Measurements from ENCODE around the gene DNMT3A. TPM values are rescaled to one million over a fixed set of nuclear protein-coding genes. Genes with fewer than 3 reads are reported as not detected.

Gene DNMT3A
- total and polyA plus RNA-seq, 2 of the 8 experiments (the other 6 are each of a cell fraction or from before 2014, with no cell fraction given) = 33.6 to 178 TPM

DNA sequence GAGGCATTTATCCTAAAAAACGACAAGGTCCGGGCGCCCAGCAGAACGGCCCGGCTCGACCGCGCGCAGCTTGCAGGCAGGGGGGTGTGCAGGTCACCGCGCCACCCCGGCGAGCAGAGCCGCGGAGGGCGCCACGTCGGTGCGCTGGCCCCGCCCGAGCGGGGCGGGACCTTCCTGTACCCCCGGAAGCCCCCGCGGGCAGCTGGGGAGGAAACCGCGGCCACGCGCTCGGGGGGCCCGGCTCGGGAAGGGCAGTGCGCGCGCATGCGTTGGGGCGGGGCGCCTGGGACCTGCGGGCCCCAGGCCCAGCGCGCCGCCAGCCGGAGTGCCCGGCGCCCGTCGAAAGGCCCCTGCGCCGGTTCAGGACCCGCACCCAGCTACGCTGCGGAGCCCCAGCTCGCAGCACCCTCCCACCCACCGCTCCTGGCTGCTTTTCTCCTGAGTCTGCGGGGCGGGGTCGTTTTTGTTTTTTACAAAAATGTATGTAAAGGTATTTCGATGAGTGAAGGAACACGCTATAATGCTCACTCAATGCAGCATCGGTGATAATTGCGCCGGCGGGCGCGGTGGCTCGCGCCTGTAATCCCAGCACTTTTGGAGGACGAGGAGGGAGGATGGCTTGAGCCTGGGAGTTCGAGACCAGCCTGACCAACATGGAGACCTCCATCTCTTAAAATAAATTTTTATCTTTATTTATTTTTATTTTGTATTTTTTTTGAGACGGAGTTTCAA, 125.6 kb downstream of the DNMT3A start:
- no peak overlapping the region for H2AK5ac ChIP-seq (ENCODE audit: low read depth, low read length)
- H3K14ac ChIP-seq (ENCODE audit: insufficient read length) = no peak overlapping the region
- peak overlapping the region; percentile 83; the same call in 1 of the 2 replicates for H3K18ac ChIP-seq (ENCODE audit: extremely low read depth, low read length)
- no peaks in the 10 kb centered on the region for H3K36me3 ChIP-seq (ENCODE audit: control insufficient read depth in 2 of 4, insufficient read depth in 4 of 4, low read length in 3 of 4)
- no peak overlapping the region for H2BK20ac ChIP-seq (ENCODE audit: low read length)
- H3K79me2 ChIP-seq (ENCODE audit: control insufficient read depth in 1 of 2, insufficient read depth in 2 of 2, low read length in 2 of 2) = no peaks in the 10 kb centered on the region
- peak overlapping the region; percentile 33 for H3K56ac ChIP-seq (replicated peaks; ENCODE audit: insufficient read length, low read depth, low read length)
- peak overlapping the region; percentile 77; the same call in 1 of the 2 replicates for H4K8ac ChIP-seq (ENCODE audit: extremely low read depth, insufficient read depth, low read length)
- peaks cover 0 to 1% of the 10 kb centered on the region in 2 experiments for H4K20me1 ChIP-seq (replicated peaks in 1 of 2; ENCODE audit: control insufficient read depth in 1 of 2, insufficient read depth in 2 of 2, low read length in 2 of 2)
- WGBS, 2 experiments (ENCODE audit: extremely low coverage in 1 of 2, insufficient coverage in 1 of 2, insufficient read length in 1 of 2, insufficient replicate concordance in 2 of 2, low coverage in 1 of 2, low lambda C conversion rate in 2 of 2, missing lambda C conversion rate in 1 of 2) = 7% methylated on average over 60 of the region's 71 CpGs; no CpG with 5 or more reads in 1 of the 2 experiments
- DNase-seq (ENCODE audit: low read depth in 1 of 2, low spot score in 2 of 2) (peak; percentile 59 to 93), FAIRE-seq (no peak)
- peak overlapping the region; percentile 30 to 80 (median 46) for H3K4me3 ChIP-seq (ENCODE audit: extremely low read depth in 1 of 4, insufficient read depth in 2 of 4, low read depth in 3 of 4, low read length in 4 of 4)
- H3K27ac ChIP-seq (ENCODE audit: low read depth, low read length) = no peak overlapping the region
- H3K4me1 ChIP-seq (replicated peaks in 1 of 4; ENCODE audit: control insufficient read depth in 3 of 4, insufficient read depth in 4 of 4, low read length in 3 of 4) = peaks cover 0 to 4% (median 2%) of the 10 kb centered on the region in 4 experiments; a peak in 3 of 7 replicates
- no peak overlapping the region for H4K91ac ChIP-seq (replicated peaks; ENCODE audit: insufficient read length, low read length)
- peak overlapping the region; percentile 35; the same call in 1 of the 2 replicates for H2BK5ac ChIP-seq (ENCODE audit: low read depth, low read length)
- ChIA-PET CTCF (ENCODE audit: partially characterized antibody) (interaction anchor here (0.7 to 5.2 kb wide), 4 partner anchors 8 to 23 kb away, joined by 3 to 34 read pairs (median 3); no protein-coding TSS in a partner anchor), POLR2A (ENCODE audit: partially characterized antibody) (interaction anchor here (0.7 to 2.4 kb wide), 5 partner anchors 9 to 94 kb away, joined by 3 to 12 read pairs (median 8); no protein-coding TSS in a partner anchor)
- H2BK12ac ChIP-seq (ENCODE audit: low read depth, low read length) = 0 out of 2 replicates have a peak overlapping the region, but pooled peaks have one; percentile 75
- no peaks in the 10 kb centered on the region for H3K79me1 ChIP-seq (ENCODE audit: low read depth, low read length)
- no peak overlapping the region for H3K23ac ChIP-seq (ENCODE audit: insufficient read length)
- H3K4ac ChIP-seq (replicated peaks; ENCODE audit: insufficient read length, low read depth, low read length) = no peak overlapping the region
- peak overlapping the region in 3 of 4 experiments; percentile 44 to 68 (median 58); a peak in 5 of 7 replicates for H3K9ac ChIP-seq (replicated peaks in 1 of 4; ENCODE audit: extremely low read depth in 1 of 4, low read depth in 3 of 4, low read length in 3 of 4)
- no peaks in the 10 kb centered on the region for H3K9me3 ChIP-seq (ENCODE audit: insufficient read depth in 2 of 2, low read depth in 1 of 2, low read length in 1 of 2)
- peaks cover 3% of the 10 kb centered on the region for H3K23me2 ChIP-seq (ENCODE audit: low read depth, low read length)
- peak overlapping the region; percentile 7 for H4K5ac ChIP-seq (ENCODE audit: insufficient read length, low read depth, low read length)
- H2AFZ ChIP-seq (ENCODE audit: low read length) = peak overlapping the region; percentile 96; the same call in 1 of the 2 replicates
- H3K27me3 ChIP-seq (replicated peaks in 1 of 4; ENCODE audit: control insufficient read depth in 3 of 4, extremely low read depth in 1 of 4, insufficient read depth in 3 of 4, low read length in 3 of 4) = no peaks in the 10 kb centered on the region
- no peak overlapping the region for H2BK120ac ChIP-seq (replicated peaks; ENCODE audit: low read depth, low read length)
- peak overlapping the region; percentile 80 to 85 for H3K4me2 ChIP-seq (ENCODE audit: insufficient read depth in 1 of 2, low read depth in 2 of 2, low read length in 2 of 2)
- no peak overlapping the region for H2BK15ac ChIP-seq (ENCODE audit: low read length)
- no peak for TF ChIP-seq BRCA1 (IDR thresholded peaks at IDR 0.05; ENCODE audit: low read depth, low read length)
- 0 out of 4 replicates have a peak, but pooled peaks of 1 of the 2 experiments have one; percentile 31 for TF ChIP-seq SIN3A (conservative IDR thresholded peaks at IDR 0.05 in 1 of 2, IDR thresholded peaks at IDR 0.05 in 1 of 2; ENCODE audit: low read depth in 1 of 2, low read length in 2 of 2)
- TF ChIP-seq CBX8 (IDR thresholded peaks at IDR 0.05; ENCODE audit: borderline replicate concordance, low read depth, low read length) = no peak
- TF ChIP-seq PHF8 (conservative IDR thresholded peaks at IDR 0.05; ENCODE audit: low read depth, low read length) = peak; percentile 72
- TF ChIP-seq GABPA (IDR thresholded peaks at IDR 0.05; ENCODE audit: borderline replicate concordance, insufficient read depth, low read length) = peak; percentile 82; the same call in 1 of the 2 replicates
- TF ChIP-seq POU5F1 (IDR thresholded peaks at IDR 0.05; ENCODE audit: low read depth, low read length) = no peak
- peak; percentile 60 for TF ChIP-seq NRF1 (IDR thresholded peaks at IDR 0.05; ENCODE audit: low read depth, low read length)
- peak; percentile 44 for TF ChIP-seq KDM4A (IDR thresholded peaks at IDR 0.05; ENCODE audit: low read depth, low read length, severe bottlenecking)
- TF ChIP-seq ASH2L (IDR thresholded peaks at IDR 0.05; ENCODE audit: low read length) = peak; percentile 60
- no peak; a peak in 2 of 4 replicates for TF ChIP-seq HDAC2 (IDR thresholded peaks at IDR 0.05; ENCODE audit: borderline replicate concordance in 1 of 2, low read depth in 2 of 2, low read length in 2 of 2)
